ENCODE results near the gene GM2A.
"Not testable (repeated sequence)": the region's sequence is repeated elsewhere in the genome, so short reads cannot be mapped to it uniquely, and the experiment has no call there.

GM2A gene

DNA sequence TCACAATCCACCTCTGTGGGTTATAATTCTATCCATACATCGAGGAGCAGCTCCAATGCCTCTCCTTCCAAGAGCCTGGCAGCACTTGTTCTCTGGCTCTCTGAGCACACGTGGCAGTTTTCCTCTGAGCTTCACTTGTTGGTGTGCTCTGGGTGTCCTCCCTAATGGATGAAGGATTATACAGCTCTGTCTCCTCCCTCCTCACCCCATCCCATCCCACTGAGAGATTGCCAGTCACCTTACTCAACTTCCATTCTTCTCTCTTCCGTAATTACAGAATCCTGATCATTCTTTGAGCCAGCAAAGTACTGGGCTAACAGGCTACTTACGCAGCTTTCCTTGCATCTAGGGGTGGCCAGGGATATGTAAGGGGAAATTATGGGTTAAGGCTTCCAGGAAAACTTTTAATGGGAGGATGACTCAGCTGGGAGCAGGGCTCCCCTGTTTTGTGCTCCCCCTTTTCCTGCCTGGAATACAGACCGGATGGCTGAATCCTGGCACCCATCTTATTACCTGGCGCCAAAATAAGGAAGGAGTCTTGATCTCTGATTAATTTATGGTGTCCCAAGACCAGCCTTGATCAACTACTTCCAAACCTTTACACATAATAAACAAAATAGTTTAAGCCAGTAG lies 22.8 kb upstream of the GM2A start:
- Histone ChIP-seq H3K4me1 (ENCODE audit: insufficient read depth, low read length) (peaks cover 14% of the 10 kb centered on the region), H3K4me3 (ENCODE audit: low read depth in 1 of 2, low read length in 2 of 2) (no peak overlapping the region), H3K27me3 (ENCODE audit: control insufficient read depth in 1 of 2, insufficient read depth in 2 of 2, low read length in 2 of 2) (no peaks in the 10 kb centered on the region), H3K9ac (ENCODE audit: low read length) (no peak overlapping the region), H3K27ac (ENCODE audit: low read depth, low read length) (no peak overlapping the region), H3K36me3 (ENCODE audit: insufficient read depth, low read length) (no peaks in the 10 kb centered on the region), H3K9me3 (ENCODE audit: low read length) (no peaks in the 10 kb centered on the region)

DNA sequence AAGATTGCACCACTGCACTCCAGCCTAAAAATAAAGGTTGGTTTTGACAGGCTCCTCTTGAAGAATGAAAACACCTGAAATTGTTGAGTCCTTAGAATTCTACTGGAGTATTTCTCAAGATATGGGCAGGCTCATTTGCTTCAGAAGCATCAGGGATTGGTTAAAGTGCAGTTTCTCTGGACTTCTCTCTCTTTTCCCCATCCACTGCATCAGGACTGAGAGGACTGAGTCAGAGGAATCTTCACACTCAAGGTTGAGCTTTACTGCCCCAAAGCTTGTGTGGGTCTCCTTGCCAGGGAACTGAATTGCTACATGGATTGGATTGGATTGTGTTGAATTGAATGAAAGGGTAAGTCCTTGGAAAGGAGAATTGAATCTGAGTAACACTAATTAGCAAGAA lies 21.6 kb upstream of the GM2A start:
- H3K4me3 ChIP-seq (ENCODE audit: low read depth in 1 of 2, low read length in 2 of 2), result no peak overlapping the region
- no peaks in the 10 kb centered on the region for H3K9me3 ChIP-seq (ENCODE audit: low read length)
- no peak overlapping the region for H3K9ac ChIP-seq (ENCODE audit: low read length)
- no peaks in the 10 kb centered on the region for H3K27me3 ChIP-seq (ENCODE audit: control insufficient read depth in 1 of 2, insufficient read depth in 2 of 2, low read length in 2 of 2)
- H3K4me1 ChIP-seq (ENCODE audit: insufficient read depth, low read length), result peaks cover 18% of the 10 kb centered on the region
- no peaks in the 10 kb centered on the region for H3K36me3 ChIP-seq (ENCODE audit: insufficient read depth, low read length)
- H3K27ac ChIP-seq (ENCODE audit: low read depth, low read length), result no peak overlapping the region

DNA sequence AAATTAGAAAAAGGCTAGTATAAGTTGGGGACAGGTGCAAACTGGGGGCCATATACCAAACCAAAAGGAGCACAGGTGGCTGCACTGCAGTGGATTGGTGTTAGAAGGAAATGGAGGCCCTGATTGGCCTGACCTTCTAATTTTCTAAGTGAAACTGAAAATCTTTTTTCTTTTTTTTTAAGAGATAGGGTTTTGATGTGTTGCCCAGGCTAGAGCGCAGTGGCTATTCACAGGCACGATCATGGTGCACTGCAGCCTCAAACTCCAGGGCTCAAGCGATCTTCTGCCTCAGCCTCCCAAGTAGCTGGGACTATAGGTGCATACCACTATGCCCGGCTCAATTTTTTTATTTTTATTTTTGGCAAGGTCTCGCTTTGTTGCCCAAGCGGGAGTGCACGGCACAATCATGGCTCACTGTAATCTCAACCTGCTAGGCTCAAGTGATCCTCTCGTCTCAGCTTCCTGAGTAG lies 19.3 kb upstream of the GM2A start:
- Histone ChIP-seq H3K9me3 (ENCODE audit: low read length) (no peaks in the 10 kb centered on the region), H3K27ac (ENCODE audit: low read depth, low read length) (no peak overlapping the region), H3K4me3 (ENCODE audit: low read depth in 1 of 2, low read length in 2 of 2) (no peak overlapping the region)

GRCh38 chr5:151234476-151235238 lies 18.3 kb upstream of the GM2A start:
- Histone ChIP-seq H3K4me3 (ENCODE audit: low read depth in 1 of 2, low read length in 2 of 2) (peak overlapping the region in 1 of 2 donors; percentile 56), H3K27ac (ENCODE audit: low read depth, low read length) (peak overlapping the region; percentile 68), H3K36me3 (ENCODE audit: insufficient read depth, low read length) (no peaks in the 10 kb centered on the region), H3K4me1 (ENCODE audit: insufficient read depth, low read length) (peaks cover 32% of the 10 kb centered on the region), H3K9ac (ENCODE audit: low read length) (peak overlapping the region; percentile 15), H3K27me3 (ENCODE audit: control insufficient read depth in 1 of 2, insufficient read depth in 2 of 2, low read length in 2 of 2) (no peaks in the 10 kb centered on the region), H3K9me3 (ENCODE audit: low read length) (no peaks in the 10 kb centered on the region)

More for the DNA sequence above, 19.3 kb upstream of the GM2A start:
- no peaks in the 10 kb centered on the region for H3K27me3 ChIP-seq (ENCODE audit: control insufficient read depth in 1 of 2, insufficient read depth in 2 of 2, low read length in 2 of 2)
- no peak overlapping the region for H3K9ac ChIP-seq (ENCODE audit: low read length)
- H3K36me3 ChIP-seq (ENCODE audit: insufficient read depth, low read length), result no peaks in the 10 kb centered on the region
- H3K4me1 ChIP-seq (ENCODE audit: insufficient read depth, low read length), result peaks cover 26% of the 10 kb centered on the region

- Histone ChIP-seq H3K4me3 (ENCODE audit: low read depth in 1 of 2, low read length in 2 of 2) (peak overlapping the region in 1 of 2 donors; percentile 56), H3K4me1 (ENCODE audit: insufficient read depth, low read length) (peaks cover 32% of the 10 kb centered on the region), H3K9ac (ENCODE audit: low read length) (peak overlapping the region; percentile 15), H3K27ac (ENCODE audit: low read depth, low read length) (peak overlapping the region; percentile 68)
- not testable (repeated sequence) for H3K36me3 ChIP-seq (ENCODE audit: insufficient read depth, low read length); H3K27me3 ChIP-seq (ENCODE audit: control insufficient read depth in 1 of 2, insufficient read depth in 2 of 2, low read length in 2 of 2); H3K9me3 ChIP-seq (ENCODE audit: low read length)
These were observed 17.8 kb upstream of the GM2A start for GRCh38 chr5:151235239-151235571.

GRCh38 chr5:151236888-151237287 lies 16.1 kb upstream of the GM2A start:
- H3K9ac ChIP-seq (ENCODE audit: low read length), result no peak overlapping the region
- H3K27ac ChIP-seq (ENCODE audit: low read depth, low read length), result no peak overlapping the region
- H3K4me3 ChIP-seq (ENCODE audit: low read depth in 1 of 2, low read length in 2 of 2), result no peak overlapping the region
- H3K27me3 ChIP-seq (ENCODE audit: control insufficient read depth in 1 of 2, insufficient read depth in 2 of 2, low read length in 2 of 2), result no peaks in the 10 kb centered on the region
- H3K36me3 ChIP-seq (ENCODE audit: insufficient read depth, low read length), result no peaks in the 10 kb centered on the region
- H3K4me1 ChIP-seq (ENCODE audit: insufficient read depth, low read length), result peaks cover 32% of the 10 kb centered on the region
- H3K9me3 ChIP-seq (ENCODE audit: low read length), result no peaks in the 10 kb centered on the region

DNA sequence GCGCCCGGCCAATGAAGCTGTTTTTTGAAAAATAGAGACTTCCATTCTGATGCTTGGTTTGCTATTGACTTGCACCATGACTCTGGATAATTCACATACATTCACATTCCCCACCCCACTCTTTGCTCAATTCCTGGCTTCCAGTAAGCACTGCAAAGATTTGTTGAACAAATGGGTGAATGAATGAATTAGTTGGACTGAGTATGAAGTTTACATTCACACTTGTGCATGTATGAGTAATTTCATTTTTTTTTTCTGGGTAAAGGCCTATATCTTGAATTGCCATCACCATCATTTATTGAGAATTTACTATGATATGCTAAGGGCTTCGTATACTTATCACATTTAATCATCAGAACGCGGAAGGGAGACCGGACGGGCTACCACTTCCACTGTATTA lies 15.3 kb upstream of the GM2A start:
- no peaks in the 10 kb centered on the region for H3K27me3 ChIP-seq (ENCODE audit: control insufficient read depth in 1 of 2, insufficient read depth in 2 of 2, low read length in 2 of 2)
- no peaks in the 10 kb centered on the region for H3K36me3 ChIP-seq (ENCODE audit: insufficient read depth, low read length)
- peak overlapping the region in 1 of 2 donors; percentile 67 for H3K4me3 ChIP-seq (ENCODE audit: low read depth in 1 of 2, low read length in 2 of 2)
- peak overlapping the region; percentile 65 for H3K9ac ChIP-seq (ENCODE audit: low read length)
- no peaks in the 10 kb centered on the region for H3K9me3 ChIP-seq (ENCODE audit: low read length)
- H3K4me1 ChIP-seq (ENCODE audit: insufficient read depth, low read length), result peaks cover 32% of the 10 kb centered on the region
- peak overlapping the region; percentile 92 for H3K27ac ChIP-seq (ENCODE audit: low read depth, low read length)

GRCh38 chr5:151238303-151238741 lies 14.7 kb upstream of the GM2A start:
- Histone ChIP-seq H3K4me1 (ENCODE audit: insufficient read depth, low read length) (peaks cover 32% of the 10 kb centered on the region), H3K9me3 (ENCODE audit: low read length) (no peaks in the 10 kb centered on the region), H3K4me3 (ENCODE audit: low read depth in 1 of 2, low read length in 2 of 2) (peak overlapping the region; percentile 41 to 67), H3K9ac (ENCODE audit: low read length) (peak overlapping the region; percentile 65), H3K36me3 (ENCODE audit: insufficient read depth, low read length) (no peaks in the 10 kb centered on the region), H3K27me3 (ENCODE audit: control insufficient read depth in 1 of 2, insufficient read depth in 2 of 2, low read length in 2 of 2) (no peaks in the 10 kb centered on the region), H3K27ac (ENCODE audit: low read depth, low read length) (peak overlapping the region; percentile 92)

GRCh38 chr5:151239237-151239861 lies 13.6 kb upstream of the GM2A start:
- Histone ChIP-seq H3K4me3 (ENCODE audit: low read depth in 1 of 2, low read length in 2 of 2) (peak overlapping the region; percentile 41 to 67), H3K27me3 (ENCODE audit: control insufficient read depth in 1 of 2, insufficient read depth in 2 of 2, low read length in 2 of 2) (no peaks in the 10 kb centered on the region), H3K27ac (ENCODE audit: low read depth, low read length) (peak overlapping the region; percentile 92), H3K36me3 (ENCODE audit: insufficient read depth, low read length) (no peaks in the 10 kb centered on the region), H3K4me1 (ENCODE audit: insufficient read depth, low read length) (peaks cover 26% of the 10 kb centered on the region), H3K9ac (ENCODE audit: low read length) (peak overlapping the region; percentile 65), H3K9me3 (ENCODE audit: low read length) (no peaks in the 10 kb centered on the region)

GRCh38 chr5:151240268-151240835 lies 12.6 kb upstream of the GM2A start:
- H3K9me3 ChIP-seq (ENCODE audit: low read length); H3K27ac ChIP-seq (ENCODE audit: low read depth, low read length); H3K27me3 ChIP-seq (ENCODE audit: control insufficient read depth in 1 of 2, insufficient read depth in 2 of 2, low read length in 2 of 2); H3K4me3 ChIP-seq (ENCODE audit: low read depth in 1 of 2, low read length in 2 of 2); H3K36me3 ChIP-seq (ENCODE audit: insufficient read depth, low read length); H3K9ac ChIP-seq (ENCODE audit: low read length): not testable (repeated sequence)
- H3K4me1 ChIP-seq (ENCODE audit: insufficient read depth, low read length), result peaks cover 16% of the 10 kb centered on the region

- H3K9ac ChIP-seq (ENCODE audit: low read length), result no peak overlapping the region
- H3K4me1 ChIP-seq (ENCODE audit: insufficient read depth, low read length), result peaks cover 13% of the 10 kb centered on the region
- H3K36me3 ChIP-seq (ENCODE audit: insufficient read depth, low read length), result no peaks in the 10 kb centered on the region
- no peak overlapping the region for H3K4me3 ChIP-seq (ENCODE audit: low read depth in 1 of 2, low read length in 2 of 2)
- no peaks in the 10 kb centered on the region for H3K9me3 ChIP-seq (ENCODE audit: low read length)
- no peak overlapping the region for H3K27ac ChIP-seq (ENCODE audit: low read depth, low read length)
- no peaks in the 10 kb centered on the region for H3K27me3 ChIP-seq (ENCODE audit: control insufficient read depth in 1 of 2, insufficient read depth in 2 of 2, low read length in 2 of 2)
These were observed 11.9 kb upstream of the GM2A start for GRCh38 chr5:151240924-151241635.

Data from muscle layer of colon (tissue), 2 donors.